SU-DHL-6 (cell line): ENCODE measurements around the gene ZNF24.

Experiments
- H2AFZ ChIP-seq: fragments of 200-600 bp; sonication (generic); 2 replicates; pipeline ENCODE4 v1.6.1; 2014; ENCODE audit warnings: low read depth, mild to moderate bottlenecking, moderate library complexity, mixed read lengths, antibody characterized with exemption, low read length; ENCODE audit not compliant: severe bottlenecking
- H3F3A ChIP-seq: fragments of 200-600 bp; shearing (Covaris generic); 2 replicates; pipeline ENCODE4 v1.6.0; 2016; ENCODE audit warnings: antibody characterized with exemption, mild to moderate bottlenecking; ENCODE audit not compliant: insufficient read depth
- H3K27ac ChIP-seq: fragments of 200-600 bp; sonication (generic); 2 replicates; pipeline ENCODE4 v1.5.1; 2016; ENCODE audit warnings: low read depth, mild to moderate bottlenecking, low read length, moderate library complexity, mixed read lengths
- H3K27me3 ChIP-seq: fragments of 200-600 bp; sonication (generic), shearing (Covaris generic); 2 replicates; pipeline ENCODE4 v1.6.0; 2014; ENCODE audit warnings: mild to moderate bottlenecking, low read length
- H3K36me3 ChIP-seq: fragments of 200-600 bp; sonication (generic); 2 replicates; pipeline ENCODE4 v1.6.1; 2014; ENCODE audit warnings: mild to moderate bottlenecking, low read length, mixed read lengths
- H3K4me2 ChIP-seq: fragments of 300-600, 200-600 bp; shearing (Covaris generic), sonication (generic); 2 replicates; pipeline ENCODE4 v1.6.0; 2014; ENCODE audit warnings: low read length, low read depth, mild to moderate bottlenecking; ENCODE audit not compliant: poor library complexity, severe bottlenecking
- H3K4me3 ChIP-seq: fragments of 200-600 bp; sonication (generic); 2 replicates; pipeline ENCODE4 v1.5.1; 2014; ENCODE audit warnings: antibody characterized with exemption, low read length, mild to moderate bottlenecking, mixed read lengths; ENCODE audit not compliant: insufficient read depth, poor library complexity, severe bottlenecking
- H3K79me2 ChIP-seq: fragments of 200-600 bp; sonication (generic); 2 replicates; pipeline ENCODE4 v1.6.1; 2014; ENCODE audit warnings: mild to moderate bottlenecking, low read length, moderate library complexity; ENCODE audit not compliant: insufficient read depth
- H3K9ac ChIP-seq: fragments of 200-600 bp; sonication (generic); 2 replicates; pipeline ENCODE4 v1.7.0; 2014; ENCODE audit warnings: mild to moderate bottlenecking, low read length
- H3K9me2 ChIP-seq: fragments of 200-600 bp; sonication (generic); replicated peaks from 2 replicates; pipeline ENCODE4 v1.6.1; 2014; ENCODE audit warnings: low read length; ENCODE audit not compliant: insufficient read depth
- H3K9me3 ChIP-seq: fragments of 200-600 bp; sonication (generic); 2 replicates; pipeline ENCODE4 v1.6.1; 2014; ENCODE audit warnings: low read length, mixed read lengths; ENCODE audit not compliant: insufficient read depth
- H4K20me1 ChIP-seq: fragments of 200-600 bp; sonication (generic); 2 replicates; pipeline ENCODE4 v1.6.1; 2014; ENCODE audit warnings: low read depth, mild to moderate bottlenecking, antibody characterized with exemption, low read length, moderate library complexity, mixed read lengths
- EZH2phosphoT487 ChIP-seq: fragments of 200-600 bp; sonication (generic), shearing (Covaris generic); conservative IDR thresholded peaks from 2 replicates; pipeline ENCODE4 v1.6.1; 2018; ENCODE audit warnings: mild to moderate bottlenecking, antibody characterized with exemption, low read length, moderate library complexity, mixed read lengths
- TF ChIP-seq, protein P1 (sequence below): fragments of 200-600 bp; sonication (generic); IDR thresholded peaks from one replicate; pipeline ENCODE4 v1.5.1; 2017; ENCODE audit warnings: antibody characterized with exemption, mild to moderate bottlenecking, low read length, moderate library complexity; ENCODE audit not compliant: insufficient read depth, poor library complexity, severe bottlenecking

Gene ZNF24

DNA sequence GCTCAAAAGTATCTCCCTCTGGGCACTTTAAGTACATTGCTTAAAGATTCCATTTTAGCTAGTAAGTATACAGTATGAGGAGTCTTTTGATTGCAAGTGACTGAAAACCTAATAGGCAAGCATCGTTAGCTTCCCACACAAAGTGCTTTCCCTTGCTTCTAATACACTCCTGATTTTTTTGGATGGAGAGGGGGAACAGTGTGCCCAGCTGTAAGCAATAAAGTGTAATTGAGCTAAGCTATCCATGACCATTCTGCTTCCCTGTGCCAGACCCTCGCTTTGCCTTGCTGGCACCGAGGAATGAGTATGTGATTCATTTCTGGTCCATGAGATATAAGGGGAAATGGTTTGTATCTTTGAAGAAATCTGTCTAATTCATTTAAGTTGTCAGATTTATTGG, 3.8 kb upstream of the ZNF24 start:
- TF ChIP-seq, protein P1, sequence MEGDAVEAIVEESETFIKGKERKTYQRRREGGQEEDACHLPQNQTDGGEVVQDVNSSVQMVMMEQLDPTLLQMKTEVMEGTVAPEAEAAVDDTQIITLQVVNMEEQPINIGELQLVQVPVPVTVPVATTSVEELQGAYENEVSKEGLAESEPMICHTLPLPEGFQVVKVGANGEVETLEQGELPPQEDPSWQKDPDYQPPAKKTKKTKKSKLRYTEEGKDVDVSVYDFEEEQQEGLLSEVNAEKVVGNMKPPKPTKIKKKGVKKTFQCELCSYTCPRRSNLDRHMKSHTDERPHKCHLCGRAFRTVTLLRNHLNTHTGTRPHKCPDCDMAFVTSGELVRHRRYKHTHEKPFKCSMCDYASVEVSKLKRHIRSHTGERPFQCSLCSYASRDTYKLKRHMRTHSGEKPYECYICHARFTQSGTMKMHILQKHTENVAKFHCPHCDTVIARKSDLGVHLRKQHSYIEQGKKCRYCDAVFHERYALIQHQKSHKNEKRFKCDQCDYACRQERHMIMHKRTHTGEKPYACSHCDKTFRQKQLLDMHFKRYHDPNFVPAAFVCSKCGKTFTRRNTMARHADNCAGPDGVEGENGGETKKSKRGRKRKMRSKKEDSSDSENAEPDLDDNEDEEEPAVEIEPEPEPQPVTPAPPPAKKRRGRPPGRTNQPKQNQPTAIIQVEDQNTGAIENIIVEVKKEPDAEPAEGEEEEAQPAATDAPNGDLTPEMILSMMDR = no peak
- Histone ChIP-seq H3K27me3 (no peaks in the 10 kb centered on the region), H3K27ac (no peak overlapping the region)

DNA sequence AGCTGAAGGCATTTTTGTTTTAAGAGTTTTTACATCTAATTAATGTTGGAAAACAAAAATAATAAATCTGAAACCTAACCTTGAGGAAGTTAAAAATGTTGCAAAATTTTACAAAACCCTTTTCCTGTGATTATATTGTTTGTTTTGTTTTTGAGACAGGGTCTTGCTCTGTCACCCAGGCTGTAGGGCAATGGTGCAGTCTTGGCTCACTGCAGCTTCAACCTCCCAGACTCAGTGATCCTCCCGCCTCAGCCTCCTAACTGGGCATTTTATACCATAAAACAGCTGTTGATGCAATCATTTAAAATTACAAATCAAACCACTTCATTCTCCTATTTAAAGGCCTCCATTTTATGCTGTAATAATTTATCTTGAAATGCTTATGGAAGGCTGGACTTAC, 1.7 kb upstream of the ZNF24 start:
- Histone ChIP-seq H4K20me1 (peaks cover 25% of the 10 kb centered on the region), H3F3A (0 out of 2 replicates have a peak, but pooled peaks cover 4% of the 10 kb centered on the region), H3K36me3 (peaks cover under 1% of the 10 kb centered on the region; the same call in 1 of the 2 replicates), H3K9me3 (no peaks in the 10 kb centered on the region), H3K9me2 (no peaks in the 10 kb centered on the region), H3K4me2 (no peak overlapping the region), H3K4me3 (no peak overlapping the region), H3K27me3 (no peaks in the 10 kb centered on the region), H3K27ac (no peak overlapping the region), H3K9ac (no peak overlapping the region), H3K79me2 (peaks cover 33% of the 10 kb centered on the region), H2AFZ (no peak overlapping the region)
- TF ChIP-seq, protein P1 = no peak
- no peak for TF ChIP-seq EZH2phosphoT487

More for the DNA sequence above, 3.8 kb upstream of the ZNF24 start:
- peaks cover 19% of the 10 kb centered on the region for H3K9me3 ChIP-seq
- no peak overlapping the region for H3K4me2 ChIP-seq
- H3K36me3 ChIP-seq = no peaks in the 10 kb centered on the region
- no peak overlapping the region for H2AFZ ChIP-seq
- H3K79me2 ChIP-seq = peaks cover 13% of the 10 kb centered on the region
- H3K9ac ChIP-seq = no peak overlapping the region
- 0 out of 2 replicates have a peak, but pooled peaks cover 4% of the 10 kb centered on the region for H3F3A ChIP-seq
- no peak overlapping the region for H3K4me3 ChIP-seq
- H3K9me2 ChIP-seq = no peaks in the 10 kb centered on the region
- peaks cover 7% of the 10 kb centered on the region for H4K20me1 ChIP-seq

DNA sequence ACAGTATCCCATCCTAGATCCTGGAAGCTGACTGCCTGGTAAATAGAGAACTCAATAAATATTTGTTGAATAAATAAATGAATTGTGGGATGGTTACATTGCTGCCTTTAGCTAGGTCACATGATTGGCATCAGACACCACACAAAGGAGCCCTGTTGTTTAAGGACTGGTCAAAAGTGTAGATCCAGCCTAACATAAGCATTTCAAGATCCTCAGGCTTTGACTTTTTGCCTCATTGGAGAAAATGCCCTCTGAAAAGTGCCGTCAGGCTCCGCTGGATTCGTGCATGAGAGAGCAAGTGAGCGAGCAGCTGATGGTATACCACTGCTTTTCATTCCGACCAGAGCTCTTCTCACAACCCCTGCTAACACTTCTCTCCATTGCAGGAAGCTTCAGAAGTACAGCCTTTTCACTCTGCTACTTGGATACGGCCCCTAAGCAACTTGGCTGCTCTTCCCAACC, 1.3 kb upstream of the ZNF24 start:
- Histone ChIP-seq H3K36me3 (peaks cover 5% of the 10 kb centered on the region; the same call in 1 of the 2 replicates), H3K27me3 (no peaks in the 10 kb centered on the region), H3K4me3 (no peak overlapping the region), H3K9me2 (no peaks in the 10 kb centered on the region), H3K27ac (no peak overlapping the region), H3K79me2 (peaks cover 38% of the 10 kb centered on the region), H4K20me1 (peaks cover 30% of the 10 kb centered on the region), H3K9me3 (no peaks in the 10 kb centered on the region), H3F3A (0 out of 2 replicates have a peak, but pooled peaks cover 4% of the 10 kb centered on the region), H3K4me2 (peak overlapping the region; percentile 93), H3K9ac (no peak overlapping the region), H2AFZ (peak overlapping the region; percentile 98)
- TF ChIP-seq, protein P1 = no peak
- TF ChIP-seq EZH2phosphoT487 = no peak
